SK-N-SH (cell line): Measurements from ENCODE around the gene ZNF366. TPM values are rescaled to one million over a fixed set of nuclear protein-coding genes. Genes with fewer than 3 reads are reported as not detected.

Source experiments
- CTCF ChIA-PET: fragments of 300-600, 350-600 bp; formaldehyde crosslinking; extraction: SDS; loops from one replicate; lab custom pipeline; 2021; lab: Yijun Ruan, JAX
- POLR2A ChIA-PET: fragments of 350-600 bp; sonication (Branson Sonifier 250); formaldehyde crosslinking; extraction: SDS; loops from one replicate; lab custom pipeline; 2020; ENCODE audit warnings: antibody characterized with exemption, inconsistent platforms; lab: Yijun Ruan, JAX
- DNase-seq: peaks from one replicate; pipeline ENCODE4 v3.0.0; 2012
- H2AFZ ChIP-seq: fragments of 200-600 bp; sonication (generic); 2 replicates; pipeline ENCODE4 v1.8.1; 2016; ENCODE audit warnings: antibody characterized with exemption, mild to moderate bottlenecking, low read depth
- H3F3A ChIP-seq: fragments of 200-600 bp; sonication (generic); replicated peaks from 2 replicates; pipeline ENCODE3; 2016; ENCODE audit warnings: antibody characterized with exemption, mild to moderate bottlenecking; ENCODE audit not compliant: insufficient read depth
- H3K27ac ChIP-seq, 2 experiments: fragments of 200-500 bp in 1 of 2; fragments of 200-600 bp in 1 of 2; sonication (Bioruptor generic) in 1 of 2; sonication (generic), shearing (Covaris generic) in 1 of 2; 2 replicates each; pipeline versions ENCODE4 v1.5.1 to v1.6.1; 2014 to 2016; ENCODE audit warnings: low read depth in 2 of 2, inconsistent platforms in 1 of 2, low read length in 1 of 2, mild to moderate bottlenecking in 1 of 2, mixed read lengths in 1 of 2
- H3K27me3 ChIP-seq: fragments of 200-600 bp; sonication (generic), shearing (Covaris generic); 2 replicates; pipeline ENCODE4 v1.6.1; 2016; ENCODE audit warnings: mixed run types; ENCODE audit not compliant: insufficient read depth
- H3K36me3 ChIP-seq, 2 experiments: fragments of 200-500 bp in 1 of 2; fragments of 200-600 bp in 1 of 2; sonication (Bioruptor generic) in 1 of 2; sonication (generic) in 1 of 2; replicated peaks in 1 of 2; 2 replicates each; pipeline versions ENCODE3 to v1.5.1; 2014 to 2016; ENCODE audit warnings: low read length in 1 of 2, mild to moderate bottlenecking in 1 of 2; ENCODE audit not compliant: insufficient read depth in 2 of 2, control insufficient read depth in 1 of 2
- H3K4me1 ChIP-seq, 2 experiments: fragments of 200-500 bp in 1 of 2; fragments of 200-600 bp in 1 of 2; sonication (Bioruptor generic) in 1 of 2; sonication (generic), shearing (Covaris generic) in 1 of 2; 2 replicates each; pipeline versions ENCODE4 v1.5.1 to v1.6.1; 2014 to 2016; ENCODE audit warnings: low read depth in 1 of 2, low read length in 1 of 2, mixed run types in 1 of 2; ENCODE audit not compliant: insufficient read depth in 2 of 2, control insufficient read depth in 1 of 2
- H3K4me2 ChIP-seq: fragments of 200-600 bp; sonication (generic), shearing (Covaris generic); 2 replicates; pipeline ENCODE4 v1.6.1; 2017; ENCODE audit warnings: mixed run types
- H3K4me3 ChIP-seq, 2 experiments: fragments of 200-500 bp in 1 of 2; fragments of 200-600 bp in 1 of 2; sonication (Bioruptor generic) in 1 of 2; sonication (generic), shearing (Covaris generic) in 1 of 2; 2 replicates each; pipeline versions ENCODE4 v1.5.1 to v1.8.1; 2014 to 2016; ENCODE audit warnings: low read depth in 2 of 2, inconsistent platforms in 1 of 2, low read length in 1 of 2, mild to moderate bottlenecking in 1 of 2, mixed read lengths in 1 of 2, moderate library complexity in 1 of 2
- H3K79me2 ChIP-seq: fragments of 200-600 bp; sonication (generic); 2 replicates; pipeline ENCODE4 v1.8.1; 2017; ENCODE audit warnings: mild to moderate bottlenecking; ENCODE audit not compliant: insufficient read depth
- H3K9ac ChIP-seq: fragments of 200-600 bp; sonication (generic); 2 replicates; pipeline ENCODE4 v1.6.1; 2017; ENCODE audit warnings: mixed run types
- H3K9me2 ChIP-seq: fragments of 200-600 bp; sonication (generic); 2 replicates; pipeline ENCODE4 v1.6.1; 2017; ENCODE audit warnings: mixed run types
- H3K9me3 ChIP-seq: fragments of 200-600 bp; sonication (generic); 2 replicates; pipeline ENCODE4 v1.6.1; 2017; ENCODE audit warnings: mixed run types, mild to moderate bottlenecking, moderate library complexity
- H4K20me1 ChIP-seq: fragments of 200-600 bp; sonication (generic); 2 replicates; pipeline ENCODE4 v1.6.1; 2017; ENCODE audit warnings: mild to moderate bottlenecking, mixed run types; ENCODE audit not compliant: insufficient read depth
- CHD2 ChIP-seq: fragments of 150-350 bp; IDR thresholded peaks from 2 replicates; pipeline ENCODE4 v1.6.1; 2018; ENCODE audit warnings: low read length; ENCODE audit not compliant: partially characterized antibody
- EP300 ChIP-seq, 2 experiments: IDR thresholded peaks; 2 replicates each; pipeline versions ENCODE4 v1.4.0 to v1.6.1; 2012; ENCODE audit warnings: borderline replicate concordance in 1 of 2, low read depth in 1 of 2, low read length in 1 of 2
- FOSL2 ChIP-seq: IDR thresholded peaks from 2 replicates; pipeline ENCODE4 v1.4.0; 2012; ENCODE audit warnings: low read depth, mild to moderate bottlenecking, moderate library complexity, borderline replicate concordance
- FOXJ3 ChIP-seq: sonication (generic); formaldehyde crosslinking; IDR thresholded peaks from 2 replicates; pipeline ENCODE4 v1.5.1; 2020; ENCODE audit warnings: mild to moderate bottlenecking, missing genetic modification reagents
- GABPA ChIP-seq: IDR thresholded peaks from 2 replicates; pipeline ENCODE4 v1.4.0; 2012; ENCODE audit warnings: low read depth, mild to moderate bottlenecking
- GATA2 ChIP-seq: sonication (generic); formaldehyde crosslinking; IDR thresholded peaks from 2 replicates; pipeline ENCODE4 v1.5.0; 2020; ENCODE audit warnings: mild to moderate bottlenecking, missing genetic modification reagents
- JUND ChIP-seq: IDR thresholded peaks from 2 replicates; pipeline ENCODE4 v1.4.0; 2012
- MEF2A ChIP-seq: IDR thresholded peaks from 2 replicates; pipeline ENCODE4 v1.4.0; 2012; ENCODE audit warnings: low read depth, borderline replicate concordance
- MXI1 ChIP-seq: IDR thresholded peaks from 2 replicates; pipeline ENCODE4 v1.6.1; 2012; ENCODE audit warnings: mild to moderate bottlenecking, low read depth, low read length, improper control_type of control experiment
- NFIC ChIP-seq: IDR thresholded peaks from 2 replicates; pipeline ENCODE4 v1.4.0; 2012; ENCODE audit warnings: borderline replicate concordance
- POLR2AphosphoS5 ChIP-seq: IDR thresholded peaks from 2 replicates; pipeline ENCODE4 v1.6.1; 2012; ENCODE audit warnings: low read depth, low read length
- RCOR1 ChIP-seq: fragments of 150-350 bp; IDR thresholded peaks from 2 replicates; pipeline ENCODE4 v1.6.1; 2017; ENCODE audit warnings: antibody characterized with exemption, low read length
- RFX5 ChIP-seq: IDR thresholded peaks from 2 replicates; pipeline ENCODE4 v1.6.1; 2012; ENCODE audit warnings: mild to moderate bottlenecking, improper control_type of control experiment, low read length
- TCF12 ChIP-seq: IDR thresholded peaks from 2 replicates; pipeline ENCODE4 v1.4.0; 2012
- whole genome bisulfite sequencing: methylation state at CpG from one replicate; pipeline ENCODE4 v1.1.6; 2017; ENCODE audit warnings: low lambda C conversion rate; 5-methylcytosine and 5-hydroxymethylcytosine counted together
- polyA plus RNA-seq, 3 experiments: library from polyadenylated mRNA; depleted of rRNA; stranded (reverse); fragments of >200 nt; gene quantifications; 2 replicates each; pipeline ENCODE4 v1.2.3, GENCODE V29; 2012
- TF ChIP-seq, protein P1 (sequence below): fragments of 150-350 bp; IDR thresholded peaks from 2 replicates; pipeline ENCODE4 v1.6.1; 2017; ENCODE audit warnings: antibody characterized with exemption, low read length, low read depth, borderline replicate concordance
- TF ChIP-seq, protein P2 (sequence below): IDR thresholded peaks from 2 replicates; pipeline ENCODE4; 2012
- TF ChIP-seq, protein P3 (sequence below): IDR thresholded peaks from 2 replicates; pipeline ENCODE4 v1.4.0; 2012; ENCODE audit warnings: low read depth
- TF ChIP-seq, protein P4 (sequence below): fragments of 150-350 bp; IDR thresholded peaks from 2 replicates; pipeline ENCODE4 v1.6.1; 2016; ENCODE audit warnings: mild to moderate bottlenecking, low read depth, low read length
- TF ChIP-seq, protein P5 (sequence below): IDR thresholded peaks from 2 replicates; pipeline ENCODE4 v1.4.0; 2012; ENCODE audit warnings: low read depth, borderline replicate concordance

The ZNF366 gene
- polyA plus RNA-seq, 1 of the 3 experiments (the other 2 are of a cell fraction), result not detected

DNA sequence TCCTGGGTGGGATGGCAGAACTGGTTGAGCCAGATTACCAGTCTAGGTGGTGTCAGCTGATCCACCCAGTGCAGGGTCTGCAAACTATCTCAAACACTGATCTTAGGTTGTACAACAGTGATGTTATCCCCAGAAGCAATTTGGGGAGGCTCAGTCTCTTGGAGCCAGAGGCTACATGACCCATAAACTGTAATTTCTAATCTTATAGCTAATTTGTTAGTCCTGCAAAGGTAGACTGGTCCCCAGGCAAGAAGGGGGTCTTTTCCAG lies 5.3 kb upstream of the ZNF366 start:
- no peaks in the 10 kb centered on the region for H4K20me1 ChIP-seq
- CTCF ChIA-PET, result interaction anchor here (1.0 to 1.6 kb wide), 2 partner anchors 23 to 96 kb away, joined by 3 to 4 read pairs; no protein-coding TSS in a partner anchor
- H2AFZ ChIP-seq, result no peak overlapping the region
- no peaks in the 10 kb centered on the region for H3K27me3 ChIP-seq
- H3F3A ChIP-seq, result peaks cover 22% of the 10 kb centered on the region
- H3K9me2 ChIP-seq, result no peaks in the 10 kb centered on the region
- no peak overlapping the region for H3K27ac ChIP-seq
- H3K4me1 ChIP-seq, result peaks cover 0 to 8% of the 10 kb centered on the region in 2 experiments; a peak in 1 of 4 replicates
- POLR2A ChIA-PET, result no interaction called here
- TF ChIP-seq CHD2 (no peak), NFIC (no peak), RCOR1 (no peak), GATA2 (no peak), RFX5 (no peak), FOSL2 (no peak), MXI1 (no peak), POLR2AphosphoS5 (no peak), GABPA (no peak), FOXJ3 (CRISPR knock-in tag) (no peak)
- TF ChIP-seq, protein P1, sequence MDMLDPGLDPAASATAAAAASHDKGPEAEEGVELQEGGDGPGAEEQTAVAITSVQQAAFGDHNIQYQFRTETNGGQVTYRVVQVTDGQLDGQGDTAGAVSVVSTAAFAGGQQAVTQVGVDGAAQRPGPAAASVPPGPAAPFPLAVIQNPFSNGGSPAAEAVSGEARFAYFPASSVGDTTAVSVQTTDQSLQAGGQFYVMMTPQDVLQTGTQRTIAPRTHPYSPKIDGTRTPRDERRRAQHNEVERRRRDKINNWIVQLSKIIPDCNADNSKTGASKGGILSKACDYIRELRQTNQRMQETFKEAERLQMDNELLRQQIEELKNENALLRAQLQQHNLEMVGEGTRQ, result no peak
- TF ChIP-seq, protein P2, sequence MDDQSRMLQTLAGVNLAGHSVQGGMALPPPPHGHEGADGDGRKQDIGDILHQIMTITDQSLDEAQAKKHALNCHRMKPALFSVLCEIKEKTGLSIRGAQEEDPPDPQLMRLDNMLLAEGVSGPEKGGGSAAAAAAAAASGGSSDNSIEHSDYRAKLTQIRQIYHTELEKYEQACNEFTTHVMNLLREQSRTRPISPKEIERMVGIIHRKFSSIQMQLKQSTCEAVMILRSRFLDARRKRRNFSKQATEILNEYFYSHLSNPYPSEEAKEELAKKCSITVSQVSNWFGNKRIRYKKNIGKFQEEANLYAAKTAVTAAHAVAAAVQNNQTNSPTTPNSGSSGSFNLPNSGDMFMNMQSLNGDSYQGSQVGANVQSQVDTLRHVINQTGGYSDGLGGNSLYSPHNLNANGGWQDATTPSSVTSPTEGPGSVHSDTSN, result no peak
- TF ChIP-seq, protein P3, sequence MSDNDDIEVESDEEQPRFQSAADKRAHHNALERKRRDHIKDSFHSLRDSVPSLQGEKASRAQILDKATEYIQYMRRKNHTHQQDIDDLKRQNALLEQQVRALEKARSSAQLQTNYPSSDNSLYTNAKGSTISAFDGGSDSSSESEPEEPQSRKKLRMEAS, result no peak
- TF ChIP-seq, protein P4, sequence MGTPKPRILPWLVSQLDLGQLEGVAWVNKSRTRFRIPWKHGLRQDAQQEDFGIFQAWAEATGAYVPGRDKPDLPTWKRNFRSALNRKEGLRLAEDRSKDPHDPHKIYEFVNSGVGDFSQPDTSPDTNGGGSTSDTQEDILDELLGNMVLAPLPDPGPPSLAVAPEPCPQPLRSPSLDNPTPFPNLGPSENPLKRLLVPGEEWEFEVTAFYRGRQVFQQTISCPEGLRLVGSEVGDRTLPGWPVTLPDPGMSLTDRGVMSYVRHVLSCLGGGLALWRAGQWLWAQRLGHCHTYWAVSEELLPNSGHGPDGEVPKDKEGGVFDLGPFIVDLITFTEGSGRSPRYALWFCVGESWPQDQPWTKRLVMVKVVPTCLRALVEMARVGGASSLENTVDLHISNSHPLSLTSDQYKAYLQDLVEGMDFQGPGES, result no peak
- no peaks in the 10 kb centered on the region for H3K36me3 ChIP-seq
- DNase-seq, result no peak
- H3K79me2 ChIP-seq, result no peaks in the 10 kb centered on the region
- H3K4me3 ChIP-seq, result no peak overlapping the region
- H3K4me2 ChIP-seq, result no peak overlapping the region
- H3K9me3 ChIP-seq, result no peaks in the 10 kb centered on the region
- no peak overlapping the region for H3K9ac ChIP-seq

DNA sequence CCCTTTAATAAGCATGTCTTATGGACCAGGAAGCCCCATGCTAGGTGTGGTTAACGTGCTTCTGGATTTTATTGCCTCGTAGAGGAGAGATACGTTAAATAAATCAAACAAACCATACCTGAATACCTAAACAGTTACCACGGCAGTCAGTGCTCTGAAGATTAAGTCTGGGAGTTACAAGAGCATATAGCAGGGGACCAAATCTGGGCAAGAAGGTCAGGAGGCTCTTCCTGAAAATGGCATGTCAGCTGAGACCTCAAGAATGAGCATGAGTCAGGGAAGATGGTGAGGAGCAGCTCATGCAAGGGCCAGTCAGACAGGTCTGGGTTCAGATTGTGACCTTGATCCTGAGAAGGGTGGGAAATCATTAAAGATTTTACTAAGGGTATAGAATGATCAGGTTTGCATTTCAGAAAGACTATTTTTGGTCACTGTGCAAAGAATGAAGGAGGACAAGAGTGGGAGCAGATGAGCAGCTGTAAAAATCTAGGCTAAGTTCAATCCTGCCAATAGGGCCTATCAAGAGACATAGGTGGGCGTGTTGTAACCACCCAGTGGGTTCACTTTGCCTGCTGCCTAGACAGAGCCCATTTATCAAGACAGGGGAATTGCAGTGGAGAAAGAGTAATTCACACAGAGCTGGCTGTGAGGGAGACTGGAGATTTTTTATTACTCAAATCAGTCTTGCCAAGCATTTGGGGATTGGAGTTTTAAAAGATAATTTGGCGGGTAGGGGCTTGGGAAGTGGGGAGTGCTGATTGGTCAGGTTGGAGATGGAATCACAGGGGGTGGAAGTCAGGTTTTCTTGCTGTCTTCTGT lies 4.8 kb upstream of the ZNF366 start:
- Histone ChIP-seq H4K20me1 (no peaks in the 10 kb centered on the region), H3K9ac (no peak overlapping the region), H3K36me3 (no peaks in the 10 kb centered on the region), H3K79me2 (no peaks in the 10 kb centered on the region), H3K27me3 (no peaks in the 10 kb centered on the region), H3K4me3 (no peak overlapping the region), H3F3A (peaks cover 22% of the 10 kb centered on the region), H2AFZ (no peak overlapping the region), H3K9me3 (no peaks in the 10 kb centered on the region), H3K4me2 (no peak overlapping the region), H3K27ac (peak overlapping the region in 1 of 2 experiments; percentile 87; a peak in 3 of 4 replicates), H3K9me2 (no peaks in the 10 kb centered on the region), H3K4me1 (peaks cover 0 to 8% of the 10 kb centered on the region in 2 experiments; a peak in 1 of 4 replicates)
- WGBS, result 89% methylated on average over 6 of the region's 6 CpGs
- DNase-seq, result no peak
- no peak for TF ChIP-seq TCF12
- no peak for TF ChIP-seq EP300 (IDR thresholded peaks at IDR 0.05; ENCODE audit: borderline replicate concordance in 1 of 2, low read depth in 1 of 2, low read length in 1 of 2)
- TF ChIP-seq, protein P4, result no peak
- 0 out of 2 replicates have a peak, but pooled peaks have one; percentile 14 for TF ChIP-seq JUND
- TF ChIP-seq, protein P2, result no peak
- TF ChIP-seq, protein P5, sequence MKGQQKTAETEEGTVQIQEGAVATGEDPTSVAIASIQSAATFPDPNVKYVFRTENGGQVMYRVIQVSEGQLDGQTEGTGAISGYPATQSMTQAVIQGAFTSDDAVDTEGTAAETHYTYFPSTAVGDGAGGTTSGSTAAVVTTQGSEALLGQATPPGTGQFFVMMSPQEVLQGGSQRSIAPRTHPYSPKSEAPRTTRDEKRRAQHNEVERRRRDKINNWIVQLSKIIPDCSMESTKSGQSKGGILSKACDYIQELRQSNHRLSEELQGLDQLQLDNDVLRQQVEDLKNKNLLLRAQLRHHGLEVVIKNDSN, result no peak
- TF ChIP-seq FOXJ3 (CRISPR knock-in tag), result no peak
- no peak for TF ChIP-seq MEF2A
- CTCF ChIA-PET, result interaction anchor here (1.0 to 1.6 kb wide), 2 partner anchors 23 to 97 kb away, joined by 3 to 4 read pairs; no protein-coding TSS in a partner anchor
- POLR2A ChIA-PET, result no interaction called here
